ENCODE measurements around the gene CERS3.

CERS3 gene

GRCh38 chr15:100472736-100473135 is 56.0 kb downstream of the CERS3 start:
- Histone ChIP-seq H3K79me2 (ENCODE audit: insufficient read depth, low read depth) (no peaks in the 10 kb centered on the region), H3K4me1 (ENCODE audit: low read depth, poor library complexity, severe bottlenecking) (no peaks in the 10 kb centered on the region), H3K4me2 (no peak overlapping the region), H3K36me3 (ENCODE audit: insufficient read depth) (no peaks in the 10 kb centered on the region), H4K20me1 (ENCODE audit: insufficient read depth) (no peaks in the 10 kb centered on the region), H2AFZ (ENCODE audit: low read depth) (no peak overlapping the region), H3K27me3 (ENCODE audit: insufficient read depth, low read depth) (no peaks in the 10 kb centered on the region), H3K27ac (no peak overlapping the region), H3K4me3 (IDR thresholded peaks at IDR 0.05; ENCODE audit: insufficient read depth, low read depth, low read length) (no peak overlapping the region), H3K9ac (no peak overlapping the region)
- TF ChIP-seq CTCF (conservative IDR thresholded peaks at IDR 0.05; ENCODE audit: low read depth, low read length): no peak

GRCh38 chr15:100471933-100472332 is 56.8 kb downstream of the CERS3 start:
- Histone ChIP-seq H3K36me3 (ENCODE audit: insufficient read depth) (no peaks in the 10 kb centered on the region), H3K27me3 (ENCODE audit: insufficient read depth, low read depth) (no peaks in the 10 kb centered on the region)

GRCh38 chr15:100468285-100468684 is 60.5 kb downstream of the CERS3 start:
- Histone ChIP-seq H2AFZ (ENCODE audit: low read depth) (no peak overlapping the region), H4K20me1 (ENCODE audit: insufficient read depth) (no peaks in the 10 kb centered on the region), H3K27me3 (ENCODE audit: insufficient read depth, low read depth) (no peaks in the 10 kb centered on the region), H3K4me1 (ENCODE audit: low read depth, poor library complexity, severe bottlenecking) (no peaks in the 10 kb centered on the region), H3K36me3 (ENCODE audit: insufficient read depth) (no peaks in the 10 kb centered on the region), H3K4me3 (IDR thresholded peaks at IDR 0.05; ENCODE audit: insufficient read depth, low read depth, low read length) (no peak overlapping the region), H3K27ac (no peak overlapping the region), H3K4me2 (no peak overlapping the region), H3K9ac (no peak overlapping the region), H3K79me2 (ENCODE audit: insufficient read depth, low read depth) (no peaks in the 10 kb centered on the region)
- no peak for TF ChIP-seq CTCF (conservative IDR thresholded peaks at IDR 0.05; ENCODE audit: low read depth, low read length)

More at GRCh38 chr15:100471933-100472332, 56.8 kb downstream of the CERS3 start:
- Histone ChIP-seq H3K9ac (no peak overlapping the region), H4K20me1 (ENCODE audit: insufficient read depth) (no peaks in the 10 kb centered on the region), H2AFZ (ENCODE audit: low read depth) (no peak overlapping the region), H3K79me2 (ENCODE audit: insufficient read depth, low read depth) (no peaks in the 10 kb centered on the region), H3K4me3 (IDR thresholded peaks at IDR 0.05; ENCODE audit: insufficient read depth, low read depth, low read length) (no peak overlapping the region), H3K4me1 (ENCODE audit: low read depth, poor library complexity, severe bottlenecking) (no peaks in the 10 kb centered on the region), H3K27ac (no peak overlapping the region), H3K4me2 (no peak overlapping the region)
- no peak for TF ChIP-seq CTCF (conservative IDR thresholded peaks at IDR 0.05; ENCODE audit: low read depth, low read length)

GRCh38 chr15:100466073-100466472 is 62.7 kb downstream of the CERS3 start:
- Histone ChIP-seq H2AFZ (ENCODE audit: low read depth) (no peak overlapping the region), H3K4me2 (no peak overlapping the region), H3K79me2 (ENCODE audit: insufficient read depth, low read depth) (no peaks in the 10 kb centered on the region), H3K4me1 (ENCODE audit: low read depth, poor library complexity, severe bottlenecking) (no peaks in the 10 kb centered on the region), H3K36me3 (ENCODE audit: insufficient read depth) (no peaks in the 10 kb centered on the region), H4K20me1 (ENCODE audit: insufficient read depth) (no peaks in the 10 kb centered on the region), H3K9ac (no peak overlapping the region), H3K27ac (no peak overlapping the region), H3K27me3 (ENCODE audit: insufficient read depth, low read depth) (no peaks in the 10 kb centered on the region), H3K4me3 (IDR thresholded peaks at IDR 0.05; ENCODE audit: insufficient read depth, low read depth, low read length) (no peak overlapping the region)
- no peak for TF ChIP-seq CTCF (conservative IDR thresholded peaks at IDR 0.05; ENCODE audit: low read depth, low read length)

Measured in KMS-11 (cell line).